ENCODE data around the gene PPM1H. TPM values are rescaled to one million over a fixed set of nuclear protein-coding genes. Genes with fewer than 3 reads are reported as not detected.
"Not testable (repeated sequence)": the region's sequence is repeated elsewhere in the genome, so short reads cannot be mapped to it uniquely, and the experiment has no call there.

The PPM1H gene
- total RNA-seq, 1 donor from 2014 or later = 6.3 TPM

DNA sequence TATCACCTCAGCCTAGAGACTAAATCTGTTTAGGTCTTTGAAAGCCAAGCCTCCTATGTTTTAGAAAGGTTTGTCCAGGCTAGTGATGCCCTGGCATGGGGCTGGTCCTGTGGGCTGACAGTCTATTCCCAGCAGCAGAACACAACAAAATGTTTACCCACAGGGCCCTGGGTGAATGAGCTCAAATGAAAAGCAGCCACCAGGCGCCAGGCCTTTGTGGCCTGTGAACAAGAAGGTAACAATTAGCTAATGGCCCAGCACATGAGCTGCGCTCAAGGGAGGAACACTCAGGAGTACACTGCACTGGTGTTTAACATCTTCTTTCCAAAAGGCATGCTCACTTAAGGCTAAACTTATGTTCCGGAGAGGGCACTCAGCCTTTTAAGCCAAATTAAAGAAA lies 266.2 kb downstream of the PPM1H start:
- no peaks in the 10 kb centered on the region for H3K4me1 Mint-ChIP-seq (ENCODE audit: low read depth, unreplicated experiment)
- H3K9me3 Mint-ChIP-seq (ENCODE audit: unreplicated experiment) = no peaks in the 10 kb centered on the region
- DNase-seq = no peak
- H3K27ac Mint-ChIP-seq (ENCODE audit: unreplicated experiment) = no peak overlapping the region
- H3K36me3 Mint-ChIP-seq (ENCODE audit: unreplicated experiment) = no peaks in the 10 kb centered on the region
- TF ChIP-seq, protein P1, sequence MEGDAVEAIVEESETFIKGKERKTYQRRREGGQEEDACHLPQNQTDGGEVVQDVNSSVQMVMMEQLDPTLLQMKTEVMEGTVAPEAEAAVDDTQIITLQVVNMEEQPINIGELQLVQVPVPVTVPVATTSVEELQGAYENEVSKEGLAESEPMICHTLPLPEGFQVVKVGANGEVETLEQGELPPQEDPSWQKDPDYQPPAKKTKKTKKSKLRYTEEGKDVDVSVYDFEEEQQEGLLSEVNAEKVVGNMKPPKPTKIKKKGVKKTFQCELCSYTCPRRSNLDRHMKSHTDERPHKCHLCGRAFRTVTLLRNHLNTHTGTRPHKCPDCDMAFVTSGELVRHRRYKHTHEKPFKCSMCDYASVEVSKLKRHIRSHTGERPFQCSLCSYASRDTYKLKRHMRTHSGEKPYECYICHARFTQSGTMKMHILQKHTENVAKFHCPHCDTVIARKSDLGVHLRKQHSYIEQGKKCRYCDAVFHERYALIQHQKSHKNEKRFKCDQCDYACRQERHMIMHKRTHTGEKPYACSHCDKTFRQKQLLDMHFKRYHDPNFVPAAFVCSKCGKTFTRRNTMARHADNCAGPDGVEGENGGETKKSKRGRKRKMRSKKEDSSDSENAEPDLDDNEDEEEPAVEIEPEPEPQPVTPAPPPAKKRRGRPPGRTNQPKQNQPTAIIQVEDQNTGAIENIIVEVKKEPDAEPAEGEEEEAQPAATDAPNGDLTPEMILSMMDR (IDR thresholded peaks at IDR 0.05; ENCODE audit: partially characterized antibody, unreplicated experiment) = no peak
- H3K4me3 Mint-ChIP-seq (ENCODE audit: unreplicated experiment) = no peak overlapping the region
- H3K27me3 Mint-ChIP-seq (ENCODE audit: unreplicated experiment) = no peaks in the 10 kb centered on the region

DNA sequence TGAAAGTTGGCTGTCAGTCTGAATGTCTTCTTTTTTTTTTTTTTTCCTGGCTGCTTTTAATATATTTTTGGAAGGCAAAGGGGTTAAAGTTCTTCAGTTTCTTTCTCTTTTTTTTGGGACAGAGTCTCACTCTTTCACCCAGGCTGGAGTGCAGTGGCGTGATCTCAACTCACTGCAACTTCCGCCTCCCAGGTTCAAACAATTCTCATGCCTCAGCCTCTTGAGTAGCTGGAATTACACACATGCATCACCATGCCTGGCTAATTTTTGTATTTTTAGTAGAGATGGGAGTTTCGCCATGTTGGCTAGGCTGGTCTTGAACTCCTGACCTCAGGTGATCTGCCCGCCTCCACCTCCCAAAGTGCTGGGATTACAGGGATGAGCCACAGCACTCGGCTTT lies 270.0 kb downstream of the PPM1H start:
- H3K4me3 Mint-ChIP-seq (ENCODE audit: unreplicated experiment); H3K27ac Mint-ChIP-seq (ENCODE audit: unreplicated experiment); H3K27me3 Mint-ChIP-seq (ENCODE audit: unreplicated experiment); DNase-seq; H3K9me3 Mint-ChIP-seq (ENCODE audit: unreplicated experiment); H3K4me1 Mint-ChIP-seq (ENCODE audit: low read depth, unreplicated experiment); H3K36me3 Mint-ChIP-seq (ENCODE audit: unreplicated experiment): not testable (repeated sequence)

DNA sequence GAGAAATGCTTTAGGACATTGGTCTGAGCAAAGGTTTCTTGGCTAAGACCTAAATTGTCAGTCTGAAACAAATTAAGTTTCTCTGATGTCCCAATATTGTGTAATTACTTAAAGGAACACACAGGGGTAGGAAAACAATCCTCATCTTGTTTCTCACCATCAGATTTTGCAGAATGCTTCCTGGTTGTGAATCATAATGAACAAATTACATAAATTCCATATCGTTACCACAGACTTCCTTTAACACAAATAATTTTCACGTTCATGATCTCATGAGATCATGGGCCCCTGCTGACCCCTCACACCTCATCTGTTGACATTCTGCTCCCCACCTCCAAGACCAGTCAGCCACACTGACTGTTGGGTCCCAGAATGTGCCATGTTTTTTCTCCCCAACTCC lies 274.2 kb downstream of the PPM1H start:
- no peak for DNase-seq
- H3K27ac Mint-ChIP-seq (ENCODE audit: unreplicated experiment) = no peak overlapping the region
- H3K4me3 Mint-ChIP-seq (ENCODE audit: unreplicated experiment) = no peak overlapping the region
- TF ChIP-seq, protein P1 (IDR thresholded peaks at IDR 0.05; ENCODE audit: partially characterized antibody, unreplicated experiment) = no peak
- peaks cover 15% of the 10 kb centered on the region for H3K4me1 Mint-ChIP-seq (ENCODE audit: low read depth, unreplicated experiment)
- H3K36me3 Mint-ChIP-seq (ENCODE audit: unreplicated experiment) = no peaks in the 10 kb centered on the region
- H3K27me3 Mint-ChIP-seq (ENCODE audit: unreplicated experiment) = peaks cover 1% of the 10 kb centered on the region
- no peaks in the 10 kb centered on the region for H3K9me3 Mint-ChIP-seq (ENCODE audit: unreplicated experiment)

DNA sequence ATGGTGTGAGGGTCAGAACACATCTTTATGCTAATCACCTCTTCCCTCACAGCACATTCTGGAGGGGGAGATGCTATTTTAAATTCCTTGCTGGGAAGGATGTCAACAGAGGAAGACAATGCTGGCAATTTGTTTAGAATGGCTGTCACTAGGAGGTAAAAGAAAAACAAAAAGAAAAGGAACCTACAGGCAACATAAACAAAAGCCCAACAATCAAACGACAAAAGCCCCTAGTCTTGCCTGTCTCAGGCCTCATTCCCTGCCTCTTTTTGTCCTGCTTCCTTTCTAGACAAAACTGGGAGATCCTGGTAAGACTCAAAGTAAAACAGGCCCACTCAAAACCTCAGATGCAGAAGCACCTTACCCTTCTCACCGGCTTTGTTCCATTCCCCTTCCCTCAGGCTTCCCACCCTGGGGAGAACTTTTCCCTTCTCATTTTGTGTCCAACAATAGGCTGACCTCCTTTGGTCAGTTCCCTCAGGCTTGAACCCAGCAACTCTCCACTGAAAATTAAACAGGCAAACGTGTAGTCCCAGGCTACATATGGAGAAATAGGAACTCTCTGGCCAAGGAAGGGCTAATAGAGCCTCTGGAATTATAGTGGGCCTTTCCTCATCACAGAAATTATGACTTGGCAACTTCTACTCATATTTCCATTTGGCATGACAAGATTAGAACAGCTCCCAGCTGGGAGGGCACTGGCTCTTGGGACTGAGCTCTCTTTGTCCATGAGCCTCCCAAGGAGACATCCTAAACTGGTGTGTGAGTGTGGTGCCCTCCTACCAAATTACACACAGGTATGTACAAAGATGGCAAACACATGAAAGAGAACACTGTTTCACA lies 275.3 kb downstream of the PPM1H start:
- no peak overlapping the region for H3K4me3 Mint-ChIP-seq (ENCODE audit: unreplicated experiment)
- no peak for DNase-seq
- no peak overlapping the region for H3K27ac Mint-ChIP-seq (ENCODE audit: unreplicated experiment)
- peaks cover 19% of the 10 kb centered on the region for H3K4me1 Mint-ChIP-seq (ENCODE audit: low read depth, unreplicated experiment)
- H3K27me3 Mint-ChIP-seq (ENCODE audit: unreplicated experiment) = peaks cover 1% of the 10 kb centered on the region
- TF ChIP-seq, protein P1 (IDR thresholded peaks at IDR 0.05; ENCODE audit: partially characterized antibody, unreplicated experiment) = no peak
- no peaks in the 10 kb centered on the region for H3K9me3 Mint-ChIP-seq (ENCODE audit: unreplicated experiment)
- no peaks in the 10 kb centered on the region for H3K36me3 Mint-ChIP-seq (ENCODE audit: unreplicated experiment)

DNA sequence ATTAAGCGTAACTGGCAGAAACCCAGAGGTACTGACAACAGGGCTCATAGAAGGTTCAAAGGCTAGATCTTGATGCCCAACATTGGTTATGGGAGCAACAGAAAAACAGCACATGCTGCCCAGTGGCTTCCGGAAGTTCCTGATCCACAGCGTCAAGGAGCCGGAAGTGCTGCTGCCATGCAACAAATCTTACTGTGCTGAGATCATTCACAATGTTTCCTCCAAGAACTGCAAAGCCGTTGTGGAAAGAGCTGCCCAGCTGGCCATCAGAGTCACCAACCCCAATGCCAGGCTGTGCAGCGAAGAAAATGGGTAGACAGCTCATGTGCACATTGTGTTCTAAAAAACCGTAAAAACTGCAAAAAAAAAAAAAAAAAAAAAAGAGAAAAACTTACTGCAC lies 276.0 kb downstream of the PPM1H start:
- H3K27me3 Mint-ChIP-seq (ENCODE audit: unreplicated experiment) = peaks cover 1% of the 10 kb centered on the region
- H3K9me3 Mint-ChIP-seq (ENCODE audit: unreplicated experiment) = no peaks in the 10 kb centered on the region
- no peak overlapping the region for H3K4me3 Mint-ChIP-seq (ENCODE audit: unreplicated experiment)
- DNase-seq = no peak
- H3K4me1 Mint-ChIP-seq (ENCODE audit: low read depth, unreplicated experiment) = peaks cover 19% of the 10 kb centered on the region
- no peaks in the 10 kb centered on the region for H3K36me3 Mint-ChIP-seq (ENCODE audit: unreplicated experiment)
- no peak overlapping the region for H3K27ac Mint-ChIP-seq (ENCODE audit: unreplicated experiment)
- TF ChIP-seq, protein P1 (IDR thresholded peaks at IDR 0.05; ENCODE audit: partially characterized antibody, unreplicated experiment) = no peak
